Activated T-cell treated with anti-CD3 and anti-CD28 coated beads for 4 hours (primary cell): Measurements from ENCODE around the gene TSHZ2.

Experiments
- DNase-seq: peaks from one replicate; pipeline ENCODE4 v3.0.0-alpha.2; 2020

The TSHZ2 gene

DNA sequence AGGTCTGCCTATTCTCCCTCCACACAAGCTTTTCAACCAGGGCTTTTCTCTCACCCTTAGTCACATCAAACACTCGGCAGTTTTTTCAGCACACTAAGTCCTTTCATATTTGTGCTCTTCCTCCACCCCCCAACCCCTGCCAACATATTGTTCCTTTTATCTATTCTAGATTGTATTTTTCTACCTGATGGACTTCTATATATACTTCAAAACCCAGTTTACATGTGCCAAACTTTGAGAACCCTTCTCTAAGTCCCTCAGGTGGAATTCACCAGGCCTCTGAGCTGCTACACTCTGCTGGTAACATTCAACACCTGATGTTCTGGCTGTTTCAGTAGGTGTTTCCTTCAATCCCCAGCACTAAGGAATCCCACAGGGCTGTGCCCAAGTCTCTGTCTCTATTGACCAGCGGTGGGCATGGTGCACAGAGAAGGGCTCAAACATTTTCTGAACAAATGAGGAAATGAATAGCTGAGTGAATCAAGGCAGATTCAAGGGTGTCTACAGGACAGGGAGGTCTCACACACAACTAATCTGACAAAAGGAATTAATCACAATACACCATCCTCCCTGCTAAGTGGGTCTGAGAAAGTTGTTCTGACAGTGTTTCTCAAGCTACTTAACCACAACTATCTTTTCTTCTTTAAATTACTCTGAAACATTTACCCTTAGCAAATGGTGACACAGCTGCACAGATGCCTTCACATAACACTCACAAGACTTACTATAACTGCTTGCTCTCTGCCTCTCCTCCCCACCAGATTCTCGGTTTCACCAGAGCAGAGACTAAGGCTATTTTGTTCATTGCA, 166.5 kb downstream of the TSHZ2 start:
- no peak for DNase-seq

DNA sequence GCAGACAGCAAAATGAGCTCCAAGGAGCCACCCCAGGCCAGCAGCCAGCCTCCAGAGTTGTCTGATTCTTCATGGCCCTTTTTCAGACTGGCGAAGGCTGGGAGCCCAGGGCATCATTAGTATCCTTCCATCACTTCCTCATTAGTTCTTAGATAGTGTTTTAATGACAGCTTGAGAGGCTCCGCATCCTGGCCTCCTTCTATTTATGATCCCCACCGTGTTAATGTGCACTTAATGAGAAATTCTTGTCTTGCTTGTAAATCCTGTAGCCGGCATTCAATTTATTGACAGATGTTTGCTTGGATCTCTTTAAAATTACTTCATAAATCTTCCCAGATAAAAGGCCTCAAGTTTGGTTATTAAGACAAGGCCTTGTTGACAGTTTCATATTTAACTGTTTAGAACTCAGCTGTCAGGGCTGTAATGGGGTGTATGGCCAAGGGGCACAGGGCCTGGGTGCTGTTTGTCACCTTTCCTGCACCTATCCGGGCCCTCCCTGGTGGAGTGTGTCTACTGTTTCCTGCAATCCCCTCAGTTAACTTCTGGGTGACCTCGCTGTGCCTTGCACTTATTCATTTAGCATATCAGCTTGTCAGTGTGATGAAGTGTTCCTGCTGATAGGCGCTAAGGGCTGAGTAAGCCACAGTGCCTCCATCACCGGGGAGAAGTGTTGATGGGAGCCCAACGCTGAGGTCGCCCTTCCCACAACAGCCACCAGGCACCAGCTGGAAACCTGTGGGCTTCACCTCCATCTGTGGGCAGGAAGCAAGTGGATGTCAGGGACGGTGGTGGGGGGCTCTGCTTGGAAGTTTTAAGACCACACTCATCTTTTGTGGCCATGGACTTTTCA, 169.3 kb downstream of the TSHZ2 start:
- no peak for DNase-seq

DNA sequence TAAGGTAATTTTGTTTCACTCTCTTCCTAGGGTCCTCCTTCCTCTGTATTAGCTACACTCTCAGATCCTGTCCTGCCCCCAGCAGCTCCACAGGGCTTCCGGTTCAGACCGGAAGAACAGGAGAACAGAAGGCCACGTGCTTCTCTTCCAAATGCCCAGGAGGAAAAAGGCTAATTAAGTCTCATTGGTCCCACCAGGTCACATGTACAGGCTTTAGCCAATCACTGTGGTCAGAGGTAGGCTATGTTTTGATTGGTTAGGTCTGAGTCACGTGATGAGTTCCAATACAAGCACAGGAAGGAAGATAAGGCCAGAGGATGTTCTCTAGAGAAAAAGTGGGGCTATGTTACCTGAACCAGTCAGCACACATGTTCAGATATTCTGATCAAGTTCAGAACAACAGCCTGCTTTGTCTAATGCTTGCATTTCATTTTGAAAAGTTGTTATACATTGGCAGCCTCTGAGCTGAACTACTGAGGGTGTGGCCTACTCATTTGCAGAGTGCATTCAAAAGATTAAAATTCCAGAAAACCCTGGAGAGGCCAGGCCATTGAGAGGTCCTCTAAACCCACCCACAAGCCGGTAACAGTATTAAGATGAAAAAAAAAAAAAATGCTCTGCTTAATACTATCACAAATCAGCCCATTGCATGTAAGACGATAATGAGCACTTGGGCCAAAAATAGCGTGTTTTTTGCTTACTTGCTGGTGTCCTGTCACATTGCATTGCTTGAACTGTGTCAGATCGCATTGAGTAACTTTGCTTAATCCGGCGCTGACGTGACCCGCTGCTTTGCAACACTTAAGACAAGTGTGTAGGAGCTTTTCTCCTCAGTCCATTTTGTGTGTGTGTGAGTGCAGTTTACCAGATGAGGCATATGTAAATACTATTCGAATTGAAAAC, 170.3 kb downstream of the TSHZ2 start:
- no peak for DNase-seq

- DNase-seq = no peak
Measured at GRCh38 chr20:53146201-53146891, 174.2 kb downstream of the TSHZ2 start.

DNA sequence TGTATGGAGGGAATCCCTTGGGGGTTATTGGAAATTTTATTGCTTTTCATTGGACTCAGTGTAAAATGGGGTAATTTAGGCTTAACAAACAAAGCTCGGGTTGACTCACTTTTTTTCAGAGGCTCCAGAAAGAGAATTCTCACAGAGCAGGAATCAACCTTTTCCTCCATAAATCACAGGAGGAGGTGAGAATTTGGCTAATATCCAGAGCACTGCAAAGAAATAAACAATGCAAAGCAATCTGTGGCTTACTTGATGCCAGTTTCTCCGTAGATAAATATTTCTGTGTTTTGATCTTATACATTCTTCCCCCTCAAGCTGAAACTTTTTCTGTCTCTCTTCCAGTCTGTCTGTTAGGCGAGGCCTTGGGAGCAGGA, 176.6 kb downstream of the TSHZ2 start:
- DNase-seq = no peak

DNA sequence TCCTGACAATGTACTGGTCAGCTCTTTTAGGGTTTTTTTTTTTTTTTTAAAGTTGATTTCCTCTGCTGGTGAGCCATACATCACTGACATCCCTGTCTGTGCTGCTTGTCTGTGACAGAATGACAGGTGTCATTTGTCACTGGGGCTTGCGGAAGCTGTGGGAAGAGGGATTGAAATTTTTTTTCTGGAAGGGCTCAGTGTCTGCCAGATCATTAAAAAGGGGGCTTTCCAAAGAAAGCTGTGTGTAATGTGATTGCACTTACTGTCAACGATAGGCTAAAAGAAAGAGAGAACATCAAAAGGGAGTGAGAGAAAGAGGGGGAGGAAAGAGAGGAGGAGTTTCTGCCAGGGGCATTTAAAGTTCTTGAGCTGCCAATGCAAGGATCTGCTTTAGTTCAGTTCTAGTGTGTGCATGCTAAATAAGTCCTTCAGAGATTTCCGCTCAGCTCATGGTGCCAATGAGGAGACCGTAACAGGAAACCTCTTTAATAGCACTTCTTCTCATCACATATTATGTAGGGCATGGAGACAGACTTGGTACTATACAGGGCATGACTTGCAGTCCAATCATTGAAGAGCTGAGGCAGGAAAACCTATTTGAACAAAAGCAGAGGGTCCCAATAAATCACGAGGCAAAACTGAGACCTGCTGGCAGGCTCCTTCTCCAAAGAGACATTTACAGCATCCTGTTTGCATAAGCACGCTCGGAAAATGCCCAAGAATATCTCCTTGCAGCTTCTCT, 177.2 kb downstream of the TSHZ2 start:
- DNase-seq = no peak

- no peak for DNase-seq
Measured at GRCh38 chr20:53149890-53150205, 177.7 kb downstream of the TSHZ2 start.

GRCh38 chr20:53150532-53150931, 178.4 kb downstream of the TSHZ2 start:
- no peak for DNase-seq

GRCh38 chr20:53152228-53152627, 180.1 kb downstream of the TSHZ2 start:
- no peak for DNase-seq

DNA sequence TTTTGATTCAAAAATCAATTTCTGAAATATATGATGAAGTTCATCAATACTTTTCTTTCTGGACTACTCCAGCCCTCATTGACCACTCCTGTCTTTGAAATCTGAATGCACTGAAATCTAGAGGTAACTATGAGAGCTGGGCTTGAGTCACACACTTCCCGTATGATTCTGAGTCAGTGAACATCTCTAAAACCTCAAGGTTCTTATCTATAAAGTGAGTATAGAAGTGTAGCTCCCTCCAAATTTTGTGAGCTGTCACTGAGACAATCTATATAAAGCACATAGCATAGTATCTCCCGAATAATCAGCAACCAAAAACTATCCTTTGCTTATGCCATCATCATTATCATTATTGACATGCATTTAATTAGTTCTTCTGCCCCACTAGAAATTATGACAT, 182.4 kb downstream of the TSHZ2 start:
- no peak for DNase-seq

DNA sequence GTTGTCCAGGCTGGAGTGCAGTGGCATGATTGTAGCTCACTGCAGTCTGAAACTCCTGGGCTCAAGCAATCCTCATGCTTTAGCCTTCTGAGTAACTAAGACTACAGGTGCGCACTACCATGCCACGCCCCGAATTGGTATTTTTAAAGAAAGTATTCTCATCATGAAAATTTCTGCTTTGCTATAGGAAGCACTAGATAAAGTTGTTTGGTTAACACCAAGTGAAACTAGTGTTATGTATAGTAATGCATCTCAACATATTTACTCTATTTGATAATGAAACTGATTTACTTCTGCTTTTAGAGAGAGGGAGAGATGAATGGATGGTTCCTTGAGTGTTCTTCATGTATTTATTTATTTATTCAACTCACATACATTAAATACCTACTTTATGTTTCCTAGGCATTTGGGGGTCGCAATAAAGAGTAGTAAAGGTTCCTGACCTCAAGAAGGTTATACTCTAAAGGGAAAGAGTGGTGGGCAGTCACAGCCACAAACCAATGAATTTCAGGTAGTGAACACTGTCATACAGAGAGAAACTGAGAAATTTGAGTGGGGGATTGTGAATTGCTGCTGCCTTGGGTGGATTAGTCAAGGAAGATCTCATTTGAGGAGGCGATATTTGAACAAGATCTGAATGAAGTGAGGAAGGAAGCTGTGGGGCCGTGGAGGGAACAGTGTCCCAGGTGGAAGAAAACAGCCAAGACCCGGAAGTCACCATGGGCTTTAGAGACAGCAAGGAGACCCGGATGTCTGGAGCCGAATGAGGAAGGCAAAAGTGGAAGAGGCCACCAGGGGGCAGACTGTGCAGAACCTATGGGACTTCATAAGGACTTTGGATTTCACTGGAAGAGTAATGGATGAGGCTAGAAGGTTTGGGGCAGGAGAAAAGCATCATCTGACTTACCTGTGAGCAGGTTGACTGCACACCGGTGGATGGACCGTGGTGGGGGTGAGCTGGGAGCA, 185.6 kb downstream of the TSHZ2 start:
- no peak for DNase-seq

GRCh38 chr20:53159160-53159559, 187.0 kb downstream of the TSHZ2 start:
- no peak for DNase-seq

DNA sequence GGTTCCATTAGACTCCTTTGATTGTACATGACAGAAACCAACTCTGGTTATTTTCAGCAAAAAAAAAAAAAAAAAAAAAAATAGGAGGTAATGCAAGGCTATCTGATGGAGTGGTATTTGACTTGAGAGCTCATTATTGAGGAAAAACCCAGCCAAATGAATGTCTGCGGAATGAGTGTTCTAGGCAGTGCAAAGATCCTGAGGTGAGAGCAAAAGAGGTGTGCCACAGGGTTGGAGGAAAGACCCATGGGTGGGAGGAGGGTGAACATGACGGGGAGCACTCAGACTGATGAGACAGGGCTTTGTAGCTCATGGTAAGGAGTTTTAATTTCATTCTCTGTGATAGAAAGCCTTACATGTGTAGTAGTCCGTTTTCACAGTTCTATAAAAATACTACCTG, 188.9 kb downstream of the TSHZ2 start:
- no peak for DNase-seq

DNA sequence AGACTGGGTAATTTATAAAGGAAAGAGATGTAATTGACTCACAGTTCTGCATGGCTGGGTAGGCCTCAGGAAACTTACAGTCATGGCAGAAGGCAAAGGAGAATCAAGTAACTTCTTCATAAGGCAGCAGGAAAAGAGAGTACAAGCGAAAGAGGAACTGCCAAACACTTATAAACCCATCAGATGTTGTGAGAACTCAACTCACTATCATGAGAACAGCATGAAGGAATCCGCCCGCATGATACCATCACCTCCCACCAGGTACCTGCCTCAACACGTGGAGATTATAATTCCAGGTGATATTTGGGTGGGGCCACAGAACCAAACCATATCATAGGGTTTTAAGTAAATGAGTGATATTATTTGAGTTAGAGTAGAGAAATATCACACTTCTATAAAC, 189.3 kb downstream of the TSHZ2 start:
- DNase-seq = no peak

- DNase-seq = no peak
Measured at GRCh38 chr20:53162251-53162835, 190.2 kb downstream of the TSHZ2 start.

- DNase-seq = no peak
Measured at GRCh38 chr20:53163486-53163885, 191.3 kb downstream of the TSHZ2 start.

DNA sequence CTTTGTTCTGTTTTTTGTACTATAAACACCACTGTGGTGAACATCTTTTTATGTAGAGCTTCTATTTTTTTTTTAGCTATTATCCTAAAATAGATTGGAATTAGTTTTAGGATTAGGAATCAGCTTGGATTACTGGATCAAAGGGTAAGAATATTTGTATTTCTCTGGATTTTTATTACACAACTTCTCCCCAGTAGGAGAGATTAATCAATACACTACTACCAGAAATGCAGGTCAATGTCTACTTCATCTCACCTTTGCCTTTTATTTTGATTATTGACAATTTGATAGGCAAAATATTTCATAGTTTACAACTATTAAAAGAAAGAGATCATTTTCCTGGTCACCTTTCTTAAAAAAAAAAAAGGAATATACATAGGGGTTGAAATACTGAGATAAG, 191.9 kb downstream of the TSHZ2 start:
- DNase-seq = no peak

DNA sequence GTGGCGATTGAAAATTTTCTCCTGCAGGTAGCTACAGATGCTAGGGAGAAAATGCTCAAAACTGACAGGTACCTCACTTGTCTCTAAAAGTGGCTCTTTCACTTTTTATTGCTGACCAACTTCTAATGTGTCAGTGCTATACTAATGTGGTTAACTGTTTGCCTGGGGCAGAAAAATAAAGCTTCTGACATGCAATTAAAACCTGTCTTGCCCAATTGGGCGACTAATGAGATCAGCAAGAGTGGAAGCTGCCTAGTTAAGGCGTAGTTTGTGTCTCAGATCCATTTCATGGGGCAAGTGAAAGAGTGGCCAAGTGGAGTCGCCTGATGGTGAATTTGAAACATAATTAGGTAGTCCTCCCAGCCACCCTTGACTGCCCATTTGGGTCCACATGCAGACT, 193.3 kb downstream of the TSHZ2 start:
- DNase-seq = no peak

- DNase-seq = no peak
Measured at GRCh38 chr20:53168491-53168890, 196.3 kb downstream of the TSHZ2 start.

- no peak for DNase-seq
Measured at GRCh38 chr20:53170196-53170595, 198.0 kb downstream of the TSHZ2 start.
